ENCODE measurements around the gene RAB30. TPM values are rescaled to one million over a fixed set of nuclear protein-coding genes. Genes with fewer than 3 reads are reported as not detected.

Gene RAB30
- polyA plus RNA-seq, 2 donors, result 0.90 to 1.8 TPM

- Histone ChIP-seq H3K27ac (ENCODE audit: low read depth in 2 of 2, low read length in 1 of 2) (no peak overlapping the region), H3K36me3 (ENCODE audit: control insufficient read depth in 2 of 2, insufficient read depth in 2 of 2, low read length in 1 of 2) (no peaks in the 10 kb centered on the region), H3K4me3 (ENCODE audit: low read depth in 1 of 2, low read length in 2 of 2) (no peak overlapping the region), H3K27me3 (ENCODE audit: control insufficient read depth in 1 of 2, insufficient read depth in 2 of 2, low read length in 2 of 2) (peaks cover 0 to 4% of the 10 kb centered on the region in 2 donors), H3K4me1 (ENCODE audit: control insufficient read depth in 2 of 2, insufficient read depth in 2 of 2, low read length in 1 of 2) (peaks cover 0 to 4% of the 10 kb centered on the region in 2 donors), H3K9me3 (ENCODE audit: control insufficient read depth in 2 of 2, insufficient read depth in 1 of 2, low read depth in 1 of 2, low read length in 1 of 2) (no peaks in the 10 kb centered on the region)
- 38 to 42% methylated on average over 2 of the region's 2 CpGs for WGBS, 2 donors
Measured at GRCh38 chr11:82995235-82995634, 76.5 kb downstream of the RAB30 start.

GRCh38 chr11:82994604-82995230 lies 77.0 kb downstream of the RAB30 start:
- Histone ChIP-seq H3K27me3 (ENCODE audit: control insufficient read depth in 1 of 2, insufficient read depth in 2 of 2, low read length in 2 of 2) (peaks cover 0 to 4% of the 10 kb centered on the region in 2 donors), H3K27ac (ENCODE audit: low read depth in 2 of 2, low read length in 1 of 2) (peak overlapping the region in 1 of 2 donors; percentile 2), H3K9me3 (ENCODE audit: control insufficient read depth in 2 of 2, insufficient read depth in 1 of 2, low read depth in 1 of 2, low read length in 1 of 2) (no peaks in the 10 kb centered on the region), H3K4me1 (ENCODE audit: control insufficient read depth in 2 of 2, insufficient read depth in 2 of 2, low read length in 1 of 2) (peaks cover 0 to 4% of the 10 kb centered on the region in 2 donors), H3K36me3 (ENCODE audit: control insufficient read depth in 2 of 2, insufficient read depth in 2 of 2, low read length in 1 of 2) (no peaks in the 10 kb centered on the region), H3K4me3 (ENCODE audit: low read depth in 1 of 2, low read length in 2 of 2) (no peak overlapping the region)
- 72 to 77% methylated on average over 3 of the region's 3 CpGs for WGBS, 2 donors

GRCh38 chr11:82992223-82992622 lies 79.5 kb downstream of the RAB30 start:
- Histone ChIP-seq H3K27ac (ENCODE audit: low read depth in 2 of 2, low read length in 1 of 2) (no peak overlapping the region), H3K4me3 (ENCODE audit: low read depth in 1 of 2, low read length in 2 of 2) (no peak overlapping the region), H3K36me3 (ENCODE audit: control insufficient read depth in 2 of 2, insufficient read depth in 2 of 2, low read length in 1 of 2) (no peaks in the 10 kb centered on the region), H3K9me3 (ENCODE audit: control insufficient read depth in 2 of 2, insufficient read depth in 1 of 2, low read depth in 1 of 2, low read length in 1 of 2) (no peaks in the 10 kb centered on the region), H3K27me3 (ENCODE audit: control insufficient read depth in 1 of 2, insufficient read depth in 2 of 2, low read length in 2 of 2) (peaks cover 0 to 4% of the 10 kb centered on the region in 2 donors), H3K4me1 (ENCODE audit: control insufficient read depth in 2 of 2, insufficient read depth in 2 of 2, low read length in 1 of 2) (peaks cover 0 to 3% of the 10 kb centered on the region in 2 donors)
- WGBS, 2 donors, result 77 to 81% methylated on average over 1 of the region's 1 CpG

- no peak overlapping the region for H3K27ac ChIP-seq (ENCODE audit: low read depth in 2 of 2, low read length in 1 of 2)
- peaks cover 0 to 4% of the 10 kb centered on the region in 2 donors for H3K27me3 ChIP-seq (ENCODE audit: control insufficient read depth in 1 of 2, insufficient read depth in 2 of 2, low read length in 2 of 2)
- H3K4me1 ChIP-seq (ENCODE audit: control insufficient read depth in 2 of 2, insufficient read depth in 2 of 2, low read length in 1 of 2), result no peaks in the 10 kb centered on the region
- H3K4me3 ChIP-seq (ENCODE audit: low read depth in 1 of 2, low read length in 2 of 2), result no peak overlapping the region
- H3K36me3 ChIP-seq (ENCODE audit: control insufficient read depth in 2 of 2, insufficient read depth in 2 of 2, low read length in 1 of 2), result no peaks in the 10 kb centered on the region
- H3K9me3 ChIP-seq (ENCODE audit: control insufficient read depth in 2 of 2, insufficient read depth in 1 of 2, low read depth in 1 of 2, low read length in 1 of 2), result no peaks in the 10 kb centered on the region
- 82 to 88% methylated on average over 9 of the region's 9 CpGs for WGBS, 2 donors
Measured at GRCh38 chr11:82989628-82990404, 81.9 kb downstream of the RAB30 start.

GRCh38 chr11:82988936-82989627 lies 82.6 kb downstream of the RAB30 start:
- H3K4me1 ChIP-seq (ENCODE audit: control insufficient read depth in 2 of 2, insufficient read depth in 2 of 2, low read length in 1 of 2), result no peaks in the 10 kb centered on the region
- H3K27me3 ChIP-seq (ENCODE audit: control insufficient read depth in 1 of 2, insufficient read depth in 2 of 2, low read length in 2 of 2), result peaks cover 0 to 4% of the 10 kb centered on the region in 2 donors
- no peak overlapping the region for H3K4me3 ChIP-seq (ENCODE audit: low read depth in 1 of 2, low read length in 2 of 2)
- no peaks in the 10 kb centered on the region for H3K9me3 ChIP-seq (ENCODE audit: control insufficient read depth in 2 of 2, insufficient read depth in 1 of 2, low read depth in 1 of 2, low read length in 1 of 2)
- no peak overlapping the region for H3K27ac ChIP-seq (ENCODE audit: low read depth in 2 of 2, low read length in 1 of 2)
- WGBS, 2 donors, result 72 to 78% methylated on average over 7 of the region's 7 CpGs
- H3K36me3 ChIP-seq (ENCODE audit: control insufficient read depth in 2 of 2, insufficient read depth in 2 of 2, low read length in 1 of 2), result no peaks in the 10 kb centered on the region

GRCh38 chr11:82987997-82988396 lies 83.7 kb downstream of the RAB30 start:
- 76 to 77% methylated on average over 2 of the region's 2 CpGs for WGBS, 2 donors
- Histone ChIP-seq H3K27ac (ENCODE audit: low read depth in 2 of 2, low read length in 1 of 2) (no peak overlapping the region), H3K9me3 (ENCODE audit: control insufficient read depth in 2 of 2, insufficient read depth in 1 of 2, low read depth in 1 of 2, low read length in 1 of 2) (no peaks in the 10 kb centered on the region), H3K4me3 (ENCODE audit: low read depth in 1 of 2, low read length in 2 of 2) (no peak overlapping the region), H3K27me3 (ENCODE audit: control insufficient read depth in 1 of 2, insufficient read depth in 2 of 2, low read length in 2 of 2) (no peaks in the 10 kb centered on the region), H3K4me1 (ENCODE audit: control insufficient read depth in 2 of 2, insufficient read depth in 2 of 2, low read length in 1 of 2) (no peaks in the 10 kb centered on the region), H3K36me3 (ENCODE audit: control insufficient read depth in 2 of 2, insufficient read depth in 2 of 2, low read length in 1 of 2) (no peaks in the 10 kb centered on the region)

GRCh38 chr11:82986446-82986845 lies 85.3 kb downstream of the RAB30 start:
- H3K27ac ChIP-seq (ENCODE audit: low read depth in 2 of 2, low read length in 1 of 2), result no peak overlapping the region
- H3K9me3 ChIP-seq (ENCODE audit: control insufficient read depth in 2 of 2, insufficient read depth in 1 of 2, low read depth in 1 of 2, low read length in 1 of 2), result no peaks in the 10 kb centered on the region
- WGBS, 2 donors, result 70 to 75% methylated on average over 3 of the region's 3 CpGs
- no peaks in the 10 kb centered on the region for H3K27me3 ChIP-seq (ENCODE audit: control insufficient read depth in 1 of 2, insufficient read depth in 2 of 2, low read length in 2 of 2)
- peaks cover 0 to 3% of the 10 kb centered on the region in 2 donors for H3K36me3 ChIP-seq (ENCODE audit: control insufficient read depth in 2 of 2, insufficient read depth in 2 of 2, low read length in 1 of 2)
- no peaks in the 10 kb centered on the region for H3K4me1 ChIP-seq (ENCODE audit: control insufficient read depth in 2 of 2, insufficient read depth in 2 of 2, low read length in 1 of 2)
- no peak overlapping the region for H3K4me3 ChIP-seq (ENCODE audit: low read depth in 1 of 2, low read length in 2 of 2)

GRCh38 chr11:82981852-82982251 lies 89.8 kb downstream of the RAB30 start:
- no peak overlapping the region for H3K27ac ChIP-seq (ENCODE audit: low read depth in 2 of 2, low read length in 1 of 2)
- no peaks in the 10 kb centered on the region for H3K27me3 ChIP-seq (ENCODE audit: control insufficient read depth in 1 of 2, insufficient read depth in 2 of 2, low read length in 2 of 2)
- no peak overlapping the region for H3K4me3 ChIP-seq (ENCODE audit: low read depth in 1 of 2, low read length in 2 of 2)
- WGBS, 2 donors, result 96% methylated on average over 6 of the region's 6 CpGs
- no peaks in the 10 kb centered on the region for H3K9me3 ChIP-seq (ENCODE audit: control insufficient read depth in 2 of 2, insufficient read depth in 1 of 2, low read depth in 1 of 2, low read length in 1 of 2)
- H3K36me3 ChIP-seq (ENCODE audit: control insufficient read depth in 2 of 2, insufficient read depth in 2 of 2, low read length in 1 of 2), result peaks cover 0 to 3% of the 10 kb centered on the region in 2 donors
- no peaks in the 10 kb centered on the region for H3K4me1 ChIP-seq (ENCODE audit: control insufficient read depth in 2 of 2, insufficient read depth in 2 of 2, low read length in 1 of 2)

GRCh38 chr11:82980947-82981346 lies 90.8 kb downstream of the RAB30 start:
- H3K27ac ChIP-seq (ENCODE audit: low read depth in 2 of 2, low read length in 1 of 2), result no peak overlapping the region
- H3K27me3 ChIP-seq (ENCODE audit: control insufficient read depth in 1 of 2, insufficient read depth in 2 of 2, low read length in 2 of 2), result no peaks in the 10 kb centered on the region
- no peak overlapping the region for H3K4me3 ChIP-seq (ENCODE audit: low read depth in 1 of 2, low read length in 2 of 2)
- peaks cover 0 to 3% of the 10 kb centered on the region in 2 donors for H3K36me3 ChIP-seq (ENCODE audit: control insufficient read depth in 2 of 2, insufficient read depth in 2 of 2, low read length in 1 of 2)
- H3K4me1 ChIP-seq (ENCODE audit: control insufficient read depth in 2 of 2, insufficient read depth in 2 of 2, low read length in 1 of 2), result no peaks in the 10 kb centered on the region
- H3K9me3 ChIP-seq (ENCODE audit: control insufficient read depth in 2 of 2, insufficient read depth in 1 of 2, low read depth in 1 of 2, low read length in 1 of 2), result no peaks in the 10 kb centered on the region
- 86 to 88% methylated on average over 4 of the region's 4 CpGs for WGBS, 2 donors

Data from esophagus (tissue), 2 donors.